ENCODE results near the gene ELP1. TPM values are rescaled to one million over a fixed set of nuclear protein-coding genes. Genes with fewer than 3 reads are reported as not detected.

Gene ELP1
- total RNA-seq, 4 donors from 2014 or later: 10.0 to 27.2 (median 19.1) TPM

DNA sequence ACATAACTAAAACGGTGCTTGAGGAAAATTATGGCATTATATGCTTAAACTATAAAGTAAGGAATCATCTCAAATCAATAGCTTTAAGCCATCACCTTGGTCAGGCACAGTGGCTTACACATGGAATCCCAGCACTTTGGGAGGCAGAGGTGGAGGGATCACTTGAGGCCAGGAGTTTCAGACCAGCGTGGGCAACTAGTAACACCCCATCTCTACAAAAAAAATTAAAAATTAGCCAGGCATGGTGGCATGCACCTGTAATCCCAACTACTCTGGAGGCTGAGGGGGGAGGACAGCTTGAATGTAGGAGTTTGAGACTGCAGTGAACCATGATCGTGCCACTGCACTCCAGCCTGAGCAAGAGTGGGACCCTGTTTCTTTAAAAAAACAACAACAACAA, 49.2 kb downstream of the ELP1 start:
- WGBS, 2 donors: 85 to 90% methylated on average over 3 of the region's 3 CpGs
- no peak for DNase-seq (ENCODE audit: low spot score in 2 of 2)
- intact Hi-C loops (cut with DNase I; ENCODE audit: low total_unique reads): no loop called here
- TF ChIP-seq, protein P1, sequence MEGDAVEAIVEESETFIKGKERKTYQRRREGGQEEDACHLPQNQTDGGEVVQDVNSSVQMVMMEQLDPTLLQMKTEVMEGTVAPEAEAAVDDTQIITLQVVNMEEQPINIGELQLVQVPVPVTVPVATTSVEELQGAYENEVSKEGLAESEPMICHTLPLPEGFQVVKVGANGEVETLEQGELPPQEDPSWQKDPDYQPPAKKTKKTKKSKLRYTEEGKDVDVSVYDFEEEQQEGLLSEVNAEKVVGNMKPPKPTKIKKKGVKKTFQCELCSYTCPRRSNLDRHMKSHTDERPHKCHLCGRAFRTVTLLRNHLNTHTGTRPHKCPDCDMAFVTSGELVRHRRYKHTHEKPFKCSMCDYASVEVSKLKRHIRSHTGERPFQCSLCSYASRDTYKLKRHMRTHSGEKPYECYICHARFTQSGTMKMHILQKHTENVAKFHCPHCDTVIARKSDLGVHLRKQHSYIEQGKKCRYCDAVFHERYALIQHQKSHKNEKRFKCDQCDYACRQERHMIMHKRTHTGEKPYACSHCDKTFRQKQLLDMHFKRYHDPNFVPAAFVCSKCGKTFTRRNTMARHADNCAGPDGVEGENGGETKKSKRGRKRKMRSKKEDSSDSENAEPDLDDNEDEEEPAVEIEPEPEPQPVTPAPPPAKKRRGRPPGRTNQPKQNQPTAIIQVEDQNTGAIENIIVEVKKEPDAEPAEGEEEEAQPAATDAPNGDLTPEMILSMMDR (IDR thresholded peaks at IDR 0.05): no peak
- no peak for TF ChIP-seq POLR2A (IDR thresholded peaks at IDR 0.05)
- no peak overlapping the region for H3K4me3 ChIP-seq (ENCODE audit: low read depth, poor library complexity, severe bottlenecking)

DNA sequence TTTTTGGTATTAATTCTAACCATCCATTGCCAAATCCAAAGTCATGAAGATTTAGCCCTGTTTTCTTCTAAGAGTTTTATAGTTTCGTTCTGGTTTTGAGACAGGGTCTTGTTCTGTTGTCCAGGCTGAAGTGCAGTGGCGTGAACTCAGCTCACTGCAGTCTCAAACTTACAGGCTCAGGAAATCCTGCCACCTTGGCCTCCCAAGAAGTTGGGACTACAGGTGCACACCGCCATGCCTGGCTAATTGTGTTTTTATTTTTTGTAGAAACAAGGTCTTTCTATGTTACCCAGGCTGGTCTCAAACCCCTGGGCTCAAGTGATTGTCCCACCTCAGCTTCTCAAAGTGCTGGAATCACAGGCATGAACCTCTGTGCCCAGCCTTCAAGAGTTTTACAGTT, 50.8 kb downstream of the ELP1 start:
- TF ChIP-seq, protein P1 (IDR thresholded peaks at IDR 0.05): no peak
- TF ChIP-seq POLR2A (IDR thresholded peaks at IDR 0.05): no peak
- intact Hi-C loops (cut with DNase I; ENCODE audit: low total_unique reads): no loop called here
- 95 to 98% methylated on average over 3 of the region's 3 CpGs for WGBS, 2 donors
- H3K4me3 ChIP-seq (ENCODE audit: low read depth, poor library complexity, severe bottlenecking): no peak overlapping the region
- DNase-seq (ENCODE audit: low spot score in 2 of 2): no peak

DNA sequence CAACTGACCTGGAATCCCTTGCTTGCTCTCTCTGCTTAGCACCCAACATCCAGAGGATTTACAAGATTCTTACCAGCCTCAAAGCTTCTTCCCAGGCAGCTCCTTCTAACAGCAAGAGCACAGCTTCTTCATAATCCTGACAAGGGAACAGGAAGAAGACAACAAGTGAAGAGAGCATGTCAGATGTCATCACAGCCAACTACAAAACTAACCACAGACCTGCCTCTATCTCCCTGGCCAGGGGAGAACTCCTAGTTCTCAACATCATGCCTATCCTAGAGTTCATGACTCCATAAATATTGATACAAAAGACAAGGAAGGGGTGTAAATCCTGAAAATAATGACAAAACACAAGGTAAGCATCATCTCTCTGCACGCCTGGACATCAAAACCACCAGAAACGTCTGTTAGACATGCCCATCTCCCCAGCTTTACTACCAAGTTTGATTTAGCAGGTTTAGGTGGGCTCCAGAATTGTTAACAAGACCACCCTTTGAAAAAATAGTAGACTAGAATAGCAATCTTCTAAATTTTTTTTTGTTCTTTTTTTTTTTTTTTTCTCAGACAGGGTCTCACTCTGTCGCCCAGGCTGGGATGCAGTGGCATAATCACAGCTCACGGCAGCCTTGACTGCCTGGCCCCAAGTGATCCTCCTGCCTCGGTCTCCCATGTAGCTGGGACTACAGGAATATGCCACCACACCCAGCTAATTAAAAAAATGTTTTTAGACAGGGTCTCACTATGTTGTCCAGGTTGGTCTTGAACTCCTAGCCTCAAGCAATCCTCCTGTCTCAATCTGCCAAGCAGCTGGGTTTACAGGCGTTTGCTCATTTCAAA, 51.7 kb downstream of the ELP1 start:
- H3K4me3 ChIP-seq (ENCODE audit: low read depth, poor library complexity, severe bottlenecking): no peak overlapping the region
- no peak for DNase-seq (ENCODE audit: low spot score in 2 of 2)
- intact Hi-C loops (cut with DNase I; ENCODE audit: low total_unique reads): no loop called here
- WGBS, 2 donors: 90 to 94% methylated on average over 6 of the region's 6 CpGs
- no peak for TF ChIP-seq POLR2A (IDR thresholded peaks at IDR 0.05)
- TF ChIP-seq, protein P1 (IDR thresholded peaks at IDR 0.05): no peak

DNA sequence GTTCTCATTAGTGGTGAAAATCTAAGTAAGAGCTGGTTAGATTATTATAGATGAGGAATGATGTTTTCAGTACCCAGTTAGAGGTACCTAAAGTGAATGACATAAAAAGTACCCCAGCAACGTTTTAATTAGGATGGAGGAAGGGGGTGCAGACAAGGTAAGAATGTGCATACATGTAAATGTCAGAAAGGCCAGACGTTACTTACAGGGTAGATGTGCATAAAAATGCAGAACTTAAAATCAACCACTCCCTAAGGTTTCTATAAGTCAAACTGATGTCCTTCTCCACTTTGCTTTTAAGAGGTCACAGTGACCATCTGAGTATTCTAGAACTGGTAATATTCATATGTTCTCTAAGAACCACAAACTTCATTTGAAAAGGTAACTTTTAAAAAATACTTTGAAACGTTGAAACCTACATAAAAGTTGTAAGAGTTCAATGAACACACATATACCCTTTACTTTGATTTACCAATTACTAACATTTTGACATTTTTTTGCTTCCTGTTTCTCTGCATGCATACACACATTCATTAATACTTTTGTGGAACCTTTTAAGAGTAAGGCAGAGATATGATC, 53.1 kb downstream of the ELP1 start:
- H3K4me3 ChIP-seq (ENCODE audit: low read depth, poor library complexity, severe bottlenecking): no peak overlapping the region
- no peak for TF ChIP-seq POLR2A (IDR thresholded peaks at IDR 0.05)
- TF ChIP-seq, protein P1 (IDR thresholded peaks at IDR 0.05): no peak
- intact Hi-C loops (cut with DNase I; ENCODE audit: low total_unique reads): no loop called here
- no peak for DNase-seq (ENCODE audit: low spot score in 2 of 2)
- 73 to 80% methylated on average over 3 of the region's 3 CpGs for WGBS, 2 donors

DNA sequence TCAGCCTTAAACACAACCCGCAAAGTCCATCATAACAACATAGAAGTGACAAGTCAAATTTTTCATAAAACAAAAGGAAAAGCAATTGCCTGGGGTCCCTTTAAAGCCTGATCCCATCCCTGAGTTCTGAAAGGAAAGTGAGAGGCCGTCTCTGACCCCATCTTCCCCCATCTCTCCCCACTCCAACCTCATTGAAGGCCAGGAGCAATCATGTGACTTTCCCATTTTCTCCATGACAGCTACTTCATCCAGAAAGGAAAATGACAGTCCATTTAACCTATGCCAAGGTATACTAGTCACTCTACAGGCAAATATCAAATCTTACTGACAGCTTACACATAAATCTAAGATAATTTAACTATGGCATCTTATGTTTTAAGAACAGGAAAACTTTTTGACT, 56.4 kb downstream of the ELP1 start:
- TF ChIP-seq, protein P1 (IDR thresholded peaks at IDR 0.05): no peak
- no peak for TF ChIP-seq POLR2A (IDR thresholded peaks at IDR 0.05)
- H3K4me3 ChIP-seq (ENCODE audit: low read depth, poor library complexity, severe bottlenecking): no peak overlapping the region
- intact Hi-C loops (cut with DNase I; ENCODE audit: low total_unique reads): loop anchor here (10.0 kb wide), 1 partner anchor 47 kb away; no protein-coding TSS in a partner anchor
- DNase-seq (ENCODE audit: low spot score in 2 of 2): no peak
- WGBS, 2 donors: 89 to 96% methylated on average over 2 of the region's 2 CpGs

Data from lower leg skin (tissue), 4 donors.